ENCODE results near the gene PLEKHM2. TPM values are rescaled to one million over a fixed set of nuclear protein-coding genes. Genes with fewer than 3 reads are reported as not detected.

Gene PLEKHM2
- total RNA-seq, 2 experiments from 2014 or later = 46.5 to 48.1 TPM

DNA sequence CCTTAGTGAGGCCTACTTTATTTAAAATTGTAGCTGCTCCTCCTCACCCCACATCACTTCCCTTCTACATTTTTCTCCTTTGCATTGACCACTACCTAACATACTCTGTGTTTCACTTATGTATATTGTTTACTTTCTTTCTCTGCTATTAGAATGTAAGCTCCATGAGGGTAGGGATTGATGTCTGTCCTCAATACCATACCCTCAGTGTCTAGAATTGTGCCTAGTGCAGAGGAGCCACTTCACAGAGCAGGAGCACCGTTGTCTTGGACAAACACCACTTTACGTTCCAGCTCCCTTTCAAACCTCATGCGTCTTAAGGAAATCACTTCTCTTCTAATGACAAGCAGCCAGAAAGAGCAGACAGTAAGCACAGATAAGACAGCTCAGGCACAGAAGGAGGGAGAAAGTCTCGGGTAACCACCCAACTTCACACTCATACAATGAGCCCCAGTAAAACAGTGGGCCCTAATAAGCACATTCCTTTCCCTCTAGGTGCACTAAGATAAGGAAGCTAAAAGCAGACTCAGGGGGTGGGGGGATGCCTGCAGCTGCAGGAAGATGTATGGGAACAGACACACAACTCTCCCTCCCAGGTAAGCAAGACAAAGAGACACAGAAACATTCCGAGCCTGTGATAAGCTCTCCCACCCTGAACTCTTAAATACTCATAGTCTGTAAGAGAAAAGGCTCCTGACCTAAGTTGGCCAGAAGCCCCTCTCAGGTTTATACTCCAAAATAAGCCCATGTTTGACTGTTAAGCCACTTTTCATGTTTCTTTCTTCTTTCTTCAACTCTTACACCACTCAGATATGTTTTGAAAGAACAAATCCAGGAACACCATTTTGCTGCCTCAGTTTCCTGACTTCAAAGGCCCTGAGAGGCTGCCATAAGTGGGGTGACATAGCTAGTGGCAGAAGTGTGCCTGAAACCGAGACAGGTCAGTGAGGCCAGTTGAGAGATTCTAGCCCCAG is 7.1 kb upstream of the PLEKHM2 start:
- POLR2A ChIA-PET = interaction anchor here (0.6 kb wide), 1 partner anchor 85 kb away, joined by 3 read pairs; no protein-coding TSS in a partner anchor

DNA sequence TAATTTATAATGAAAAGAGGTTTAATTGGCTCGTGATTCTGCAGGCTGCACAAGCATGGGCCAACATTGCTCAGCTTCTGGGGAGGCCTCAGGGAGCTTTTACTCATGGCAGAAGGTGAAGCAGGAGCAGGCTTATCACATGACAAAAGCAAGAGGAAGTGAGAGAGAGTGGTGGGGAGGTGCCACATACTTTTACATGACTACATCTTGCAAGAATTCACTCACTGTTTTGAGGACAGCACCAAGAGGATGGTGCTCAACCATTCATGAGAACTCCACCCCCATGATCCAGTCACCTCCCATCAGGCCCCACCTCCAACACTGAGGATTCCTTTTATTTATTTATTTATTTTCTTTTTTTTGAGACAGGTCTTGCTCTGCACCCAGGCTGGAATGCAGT is 5.5 kb upstream of the PLEKHM2 start:
- CTCF ChIA-PET = no interaction called here
- intact Hi-C loops (cut with micrococcal nuclease) = no loop called here
- Mint-ChIP-seq H3K27ac (no peak overlapping the region), H3K4me3 (no peak overlapping the region), H3K9me3 (no peaks in the 10 kb centered on the region), H3K36me3 (no peaks in the 10 kb centered on the region), H3K27me3 (no peaks in the 10 kb centered on the region), H3K4me1 (ENCODE audit: low read depth) (peaks cover 21% of the 10 kb centered on the region)
- DNase-seq = peak; percentile 43
- POLR2A ChIA-PET = no interaction called here

More for the DNA sequence above, 7.1 kb upstream of the PLEKHM2 start:
- Mint-ChIP-seq H3K27ac (no peak overlapping the region), H3K27me3 (no peaks in the 10 kb centered on the region), H3K4me3 (no peak overlapping the region), H3K4me1 (ENCODE audit: low read depth) (peaks cover 21% of the 10 kb centered on the region), H3K36me3 (no peaks in the 10 kb centered on the region), H3K9me3 (no peaks in the 10 kb centered on the region)
- intact Hi-C loops (cut with micrococcal nuclease) = no loop called here
- CTCF ChIA-PET = interaction anchor here (0.6 kb wide), 1 partner anchor 686 kb away, joined by 3 read pairs; no protein-coding TSS in a partner anchor
- DNase-seq = no peak

DNA sequence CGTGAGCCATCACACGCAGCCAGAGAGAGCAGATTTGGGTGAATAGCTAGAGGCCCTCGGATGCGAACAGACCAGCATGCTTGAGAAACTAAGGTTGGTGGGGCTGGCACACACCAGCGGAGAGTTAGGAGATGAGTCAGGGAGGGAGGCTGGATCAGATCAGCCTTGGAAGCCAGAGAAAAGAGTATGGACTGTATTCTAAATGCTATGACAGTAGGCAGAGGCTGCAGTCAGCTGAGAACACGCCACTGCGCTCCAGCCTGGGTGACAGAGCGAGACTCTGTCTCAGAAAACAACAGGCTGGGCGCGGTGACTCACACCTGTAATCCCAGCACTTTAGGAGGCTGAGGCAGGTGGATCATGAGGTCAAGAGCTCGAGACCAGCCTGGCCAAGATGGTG is 4.0 kb upstream of the PLEKHM2 start:
- CTCF ChIA-PET = interaction anchor here (1.2 to 1.9 kb wide), 2 partner anchors 14 to 16 kb away, joined by 3 to 4 read pairs; no protein-coding TSS in a partner anchor
- Mint-ChIP-seq H3K36me3 (no peaks in the 10 kb centered on the region), H3K9me3 (no peaks in the 10 kb centered on the region), H3K27ac (no peak overlapping the region), H3K27me3 (no peaks in the 10 kb centered on the region), H3K4me1 (ENCODE audit: low read depth) (peaks cover 23% of the 10 kb centered on the region), H3K4me3 (no peak overlapping the region)
- POLR2A ChIA-PET = interaction anchor here (1.1 to 1.4 kb wide), 2 partner anchors 62 to 148 kb away, joined by 3 read pairs; no protein-coding TSS in a partner anchor
- DNase-seq = peak; percentile 35
- intact Hi-C loops (cut with micrococcal nuclease) = loop anchor here (1.0 to 5.0 kb wide), 2 partner anchors 62 to 153 kb away; partner anchors contain the start of gene DNAJC16

DNA sequence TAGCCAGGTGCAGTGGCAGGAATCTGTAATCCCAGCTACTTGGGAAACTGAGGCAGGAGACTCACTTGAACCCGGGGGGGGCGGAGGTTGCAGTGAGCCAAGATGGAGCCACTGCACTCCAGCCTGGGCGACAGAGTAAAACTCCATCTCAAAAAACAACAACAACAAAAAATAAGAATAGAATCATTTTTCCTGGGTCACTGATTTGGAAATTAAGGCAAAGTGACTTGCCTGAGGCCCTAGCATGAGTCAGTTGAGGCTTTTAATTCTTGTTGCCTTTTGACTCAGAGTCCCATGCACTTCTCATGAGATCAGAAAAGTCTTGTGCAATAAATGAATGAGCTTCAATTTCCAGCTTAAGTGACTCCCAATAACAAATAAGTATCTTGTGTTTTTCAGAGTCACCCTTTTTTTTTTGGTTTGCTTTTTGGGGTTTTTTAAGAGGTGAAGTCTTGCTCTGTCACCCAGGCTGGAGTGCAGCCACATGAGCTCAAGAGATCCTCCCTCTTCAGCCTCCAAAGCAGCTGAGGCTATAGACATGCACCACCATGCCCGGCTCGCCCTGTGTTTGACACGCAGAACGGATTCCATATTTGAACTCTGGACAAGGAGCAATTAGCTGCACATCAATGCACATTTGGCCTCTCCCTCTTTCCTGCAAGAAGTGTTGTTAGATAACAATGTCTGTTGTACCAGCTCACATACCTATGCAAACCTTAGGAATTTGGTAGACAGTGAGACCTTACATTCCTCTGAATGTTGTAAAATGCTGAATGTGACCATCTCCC is 3.4 kb upstream of the PLEKHM2 start:
- Mint-ChIP-seq H3K36me3 (no peaks in the 10 kb centered on the region), H3K4me3 (no peak overlapping the region), H3K9me3 (no peaks in the 10 kb centered on the region), H3K27me3 (no peaks in the 10 kb centered on the region), H3K27ac (peak overlapping the region; percentile 66), H3K4me1 (ENCODE audit: low read depth) (peaks cover 29% of the 10 kb centered on the region)
- intact Hi-C loops (cut with micrococcal nuclease) = loop anchor here (1.0 to 5.0 kb wide), 2 partner anchors 62 to 153 kb away; partner anchors contain the start of gene DNAJC16
- DNase-seq = peak; percentile 40
- ChIA-PET CTCF (interaction anchor here (1.9 kb wide), 1 partner anchor 16 kb away, joined by 4 read pairs; no protein-coding TSS in a partner anchor), POLR2A (interaction anchor here (1.1 to 1.4 kb wide), 2 partner anchors 63 to 149 kb away, joined by 3 read pairs; no protein-coding TSS in a partner anchor)

DNA sequence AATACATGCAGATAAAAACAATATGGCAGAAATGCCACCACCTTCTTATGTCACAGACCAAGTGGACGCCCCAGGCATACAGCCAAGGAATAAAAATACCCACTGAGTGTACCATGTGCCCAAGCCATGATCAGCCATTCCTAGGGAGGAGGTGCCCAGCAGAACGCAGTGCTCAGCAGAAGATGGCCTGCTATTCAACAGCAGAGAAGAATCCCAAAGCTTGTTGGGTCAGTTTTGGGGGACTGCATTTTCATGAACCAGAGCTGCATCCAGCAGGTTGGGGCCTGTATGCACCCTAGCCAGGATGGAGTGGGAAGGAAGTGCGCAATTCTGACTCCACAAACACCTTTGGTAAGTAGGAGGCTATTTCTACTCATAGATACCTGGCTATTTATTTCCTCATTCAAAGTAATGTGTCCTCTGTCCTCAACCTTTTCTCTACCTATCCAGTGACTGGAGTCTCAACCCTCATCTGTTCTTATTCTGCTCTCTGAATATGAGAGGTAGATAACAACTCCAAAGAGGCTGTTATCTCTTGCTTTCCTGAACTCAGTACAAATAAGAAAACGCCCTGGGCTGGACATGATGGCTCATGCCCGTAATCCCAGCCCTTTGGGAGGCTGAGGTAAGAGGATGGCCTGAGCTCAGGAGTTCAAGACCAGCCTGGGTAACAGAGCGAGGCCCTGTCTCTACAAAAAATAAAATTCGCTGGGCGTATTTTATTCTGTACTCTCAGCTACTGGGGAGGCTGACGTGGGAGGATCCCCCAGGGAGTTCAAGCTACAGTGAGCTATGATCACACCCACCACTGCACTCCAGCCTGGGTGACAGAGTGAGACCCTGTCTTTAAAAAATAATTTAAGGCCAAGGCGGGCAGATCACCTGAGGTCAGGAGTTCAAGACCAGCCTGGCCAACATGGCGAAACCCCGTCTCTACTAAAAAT is 2.5 kb upstream of the PLEKHM2 start:
- Mint-ChIP-seq H3K4me3 (no peak overlapping the region), H3K9me3 (no peaks in the 10 kb centered on the region), H3K36me3 (no peaks in the 10 kb centered on the region), H3K27me3 (no peaks in the 10 kb centered on the region), H3K27ac (peak overlapping the region; percentile 66), H3K4me1 (ENCODE audit: low read depth) (peaks cover 35% of the 10 kb centered on the region)
- ChIA-PET POLR2A (interaction anchor here (1.1 to 1.4 kb wide), 2 partner anchors 64 to 150 kb away, joined by 3 read pairs; no protein-coding TSS in a partner anchor), CTCF (interaction anchor here (0.7 kb wide), 1 partner anchor 155 kb away, joined by 3 read pairs; no protein-coding TSS in a partner anchor)
- DNase-seq = no peak
- intact Hi-C loops (cut with micrococcal nuclease) = loop anchor here (5.0 kb wide), 1 partner anchor 154 kb away; the partner anchor contains the start of gene DNAJC16

DNA sequence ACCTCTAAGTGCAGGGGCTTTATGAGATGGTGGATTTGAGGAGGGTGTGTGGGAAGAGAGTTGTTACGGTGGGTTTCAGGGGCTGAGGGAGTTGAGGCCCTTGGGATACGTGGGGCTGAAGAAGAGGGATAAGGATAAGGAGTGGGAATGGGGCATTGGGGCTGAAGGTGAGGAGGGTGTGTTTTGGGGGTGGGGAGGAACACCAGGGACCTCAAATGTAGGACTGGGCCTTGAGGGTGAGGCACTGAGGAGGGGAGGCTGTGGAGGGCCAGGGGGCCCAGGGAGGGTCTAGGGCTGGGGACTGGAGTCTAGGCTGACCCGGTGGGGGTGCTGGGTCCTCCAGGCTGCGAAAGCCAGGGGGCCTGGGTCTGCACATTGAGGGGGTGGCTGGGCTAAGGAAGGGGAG is 1.2 kb upstream of the PLEKHM2 start:
- H3K27me3 Mint-ChIP-seq = no peaks in the 10 kb centered on the region
- peak overlapping the region; percentile 50 for H3K4me3 Mint-ChIP-seq
- intact Hi-C loops (cut with micrococcal nuclease) = loop anchor here (5.0 kb wide), 1 partner anchor 156 kb away; the partner anchor contains the start of gene DNAJC16
- peaks cover 6% of the 10 kb centered on the region for H3K36me3 Mint-ChIP-seq
- H3K9me3 Mint-ChIP-seq = no peaks in the 10 kb centered on the region
- peak overlapping the region; percentile 61 for H3K27ac Mint-ChIP-seq
- DNase-seq = no peak
- POLR2A ChIA-PET = no interaction called here
- CTCF ChIA-PET = no interaction called here
- H3K4me1 Mint-ChIP-seq (ENCODE audit: low read depth) = peaks cover 42% of the 10 kb centered on the region

DNA sequence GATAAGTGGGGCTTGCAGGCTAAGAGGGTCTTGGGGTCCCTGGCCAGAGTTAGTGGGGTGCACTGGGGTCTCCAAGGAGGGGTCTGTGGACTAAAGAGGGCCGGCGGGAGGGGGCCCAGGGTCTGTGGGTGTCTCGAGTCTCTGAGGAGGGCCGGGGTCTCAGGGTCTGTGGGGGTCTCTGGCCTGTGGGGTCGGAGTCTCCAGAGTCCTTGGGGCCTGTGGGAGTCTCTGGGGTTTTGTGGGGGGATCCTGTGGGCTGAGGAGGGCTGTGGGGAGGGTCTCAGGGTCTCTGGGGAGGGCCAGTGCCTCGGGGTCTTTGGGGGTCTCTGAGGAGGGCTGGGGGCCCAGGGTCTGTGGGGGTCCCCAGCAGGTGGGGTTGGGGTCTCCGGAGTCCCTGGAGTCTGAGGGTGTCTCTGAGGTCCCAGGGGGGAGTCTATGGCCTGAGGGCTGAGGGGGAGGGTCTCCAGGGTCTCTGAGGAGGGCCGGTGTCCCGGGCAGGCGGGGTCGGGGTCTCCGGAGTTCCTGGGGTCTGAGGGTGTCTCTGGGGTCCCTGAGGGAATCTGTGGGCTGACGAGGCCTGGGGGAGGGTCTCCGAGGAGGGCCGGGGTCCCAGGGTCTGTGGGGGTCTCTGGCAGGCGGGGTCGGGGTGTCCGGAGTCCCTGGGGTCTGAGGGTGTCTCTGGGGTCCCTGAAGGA is 628 bp upstream of the PLEKHM2 start:
- intact Hi-C loops (cut with micrococcal nuclease) = loop anchor here (5.0 kb wide), 1 partner anchor 156 kb away; the partner anchor contains the start of gene DNAJC16
- H3K27ac Mint-ChIP-seq = peak overlapping the region; percentile 61
- H3K9me3 Mint-ChIP-seq = no peaks in the 10 kb centered on the region
- H3K27me3 Mint-ChIP-seq = no peaks in the 10 kb centered on the region
- peaks cover 6% of the 10 kb centered on the region for H3K36me3 Mint-ChIP-seq
- ChIA-PET POLR2A (no interaction called here), CTCF (no interaction called here)
- H3K4me1 Mint-ChIP-seq (ENCODE audit: low read depth) = peaks cover 42% of the 10 kb centered on the region
- peak overlapping the region; percentile 50 for H3K4me3 Mint-ChIP-seq
- no peak for DNase-seq

DNA sequence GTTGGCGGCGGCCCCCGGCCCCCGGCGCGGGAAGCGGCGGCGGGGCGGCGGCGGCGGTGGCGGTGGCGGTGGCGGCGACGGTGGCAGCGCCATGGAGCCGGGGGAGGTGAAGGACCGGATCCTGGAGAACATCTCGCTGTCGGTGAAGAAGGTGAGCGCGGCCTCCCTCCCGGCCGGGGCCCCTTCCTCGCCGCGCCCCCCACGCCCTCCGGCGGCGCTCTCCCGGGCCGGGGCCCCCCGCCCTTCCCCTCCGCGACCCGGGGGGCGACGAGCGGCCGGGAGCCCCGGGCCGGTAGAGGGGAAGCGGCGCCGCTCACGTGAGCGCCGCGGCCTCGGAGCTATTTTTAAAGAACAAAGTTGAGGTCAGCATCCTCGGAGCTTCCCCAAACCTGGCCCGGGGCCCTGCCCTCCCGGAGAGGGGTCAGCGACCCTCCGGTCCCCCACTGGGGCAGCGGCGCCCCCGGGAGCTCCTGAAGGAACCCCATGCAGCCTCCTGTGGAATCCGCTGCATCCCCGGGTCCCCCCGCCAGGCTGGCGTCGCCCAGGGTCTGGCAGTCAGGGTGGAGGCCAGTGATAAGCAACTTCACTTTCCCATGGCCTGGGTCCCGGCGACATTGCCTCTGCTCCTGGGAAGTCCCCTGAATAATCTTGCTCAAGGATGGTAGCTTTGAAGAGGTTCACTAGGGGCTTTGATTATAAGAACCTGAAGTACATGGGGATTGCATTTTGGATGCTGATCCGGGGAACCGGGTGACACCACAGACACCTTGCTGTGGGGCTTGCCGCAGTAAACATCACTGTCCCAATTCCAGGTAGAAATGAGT is 560 bp downstream of the PLEKHM2 start:
- H3K4me3 Mint-ChIP-seq = peak overlapping the region; percentile 86
- no peaks in the 10 kb centered on the region for H3K9me3 Mint-ChIP-seq
- peaks cover 39% of the 10 kb centered on the region for H3K4me1 Mint-ChIP-seq (ENCODE audit: low read depth)
- peak; percentile 50 for DNase-seq
- H3K27ac Mint-ChIP-seq = peak overlapping the region; percentile 87
- H3K36me3 Mint-ChIP-seq = peaks cover 8% of the 10 kb centered on the region
- CTCF ChIA-PET = no interaction called here
- no peaks in the 10 kb centered on the region for H3K27me3 Mint-ChIP-seq
- intact Hi-C loops (cut with micrococcal nuclease) = loop anchor here (1.0 to 5.0 kb wide), 2 partner anchors 13 to 157 kb away; partner anchors contain the start of gene DNAJC16
- POLR2A ChIA-PET = interaction anchor here (1.0 to 1.9 kb wide), 5 partner anchors 12 to 69 kb away, joined by 3 to 7 read pairs (median 3); partner anchors contain the start of gene DDI2

DNA sequence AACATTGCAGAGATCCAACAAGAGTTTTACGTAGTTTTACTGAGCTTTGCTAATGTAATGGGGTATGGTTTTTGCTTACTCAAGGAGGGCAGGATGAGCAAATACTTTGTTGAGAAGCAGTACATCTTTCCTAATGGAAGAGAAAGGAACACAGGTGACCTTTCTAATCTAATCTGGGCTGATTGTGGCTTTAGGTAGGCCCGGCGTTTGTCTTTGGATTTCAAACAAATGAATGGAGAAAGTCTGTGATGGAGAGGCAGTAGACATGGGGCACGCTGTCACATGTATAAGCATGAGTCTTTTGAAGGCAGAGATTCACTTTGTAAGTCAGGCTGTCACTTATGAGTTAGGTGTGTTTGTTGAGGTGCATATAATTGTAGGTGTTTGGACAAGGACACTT is 1.7 kb downstream of the PLEKHM2 start:
- DNase-seq = no peak
- peaks cover 29% of the 10 kb centered on the region for H3K4me1 Mint-ChIP-seq (ENCODE audit: low read depth)

More for the DNA sequence above, 1.7 kb downstream of the PLEKHM2 start:
- Mint-ChIP-seq H3K27me3 (no peaks in the 10 kb centered on the region), H3K9me3 (no peaks in the 10 kb centered on the region), H3K36me3 (peaks cover 8% of the 10 kb centered on the region), H3K27ac (peak overlapping the region; percentile 8), H3K4me3 (peak overlapping the region; percentile 48)
- ChIA-PET CTCF (interaction anchor here (0.6 kb wide), 1 partner anchor 185 kb away, joined by 5 read pairs; no protein-coding TSS in a partner anchor), POLR2A (interaction anchor here (0.6 to 1.9 kb wide), 4 partner anchors 11 to 178 kb away, joined by 3 to 7 read pairs (median 5); partner anchors contain the start of gene DDI2)
- intact Hi-C loops (cut with micrococcal nuclease) = loop anchor here (1.0 kb wide), 1 partner anchor 11 kb away; no protein-coding TSS in a partner anchor
